Measurements from ENCODE around the gene SLC39A3.
A peak's percentile ranks its signal among the peaks of the same experiment; 100 is the strongest.

SLC39A3 gene

DNA sequence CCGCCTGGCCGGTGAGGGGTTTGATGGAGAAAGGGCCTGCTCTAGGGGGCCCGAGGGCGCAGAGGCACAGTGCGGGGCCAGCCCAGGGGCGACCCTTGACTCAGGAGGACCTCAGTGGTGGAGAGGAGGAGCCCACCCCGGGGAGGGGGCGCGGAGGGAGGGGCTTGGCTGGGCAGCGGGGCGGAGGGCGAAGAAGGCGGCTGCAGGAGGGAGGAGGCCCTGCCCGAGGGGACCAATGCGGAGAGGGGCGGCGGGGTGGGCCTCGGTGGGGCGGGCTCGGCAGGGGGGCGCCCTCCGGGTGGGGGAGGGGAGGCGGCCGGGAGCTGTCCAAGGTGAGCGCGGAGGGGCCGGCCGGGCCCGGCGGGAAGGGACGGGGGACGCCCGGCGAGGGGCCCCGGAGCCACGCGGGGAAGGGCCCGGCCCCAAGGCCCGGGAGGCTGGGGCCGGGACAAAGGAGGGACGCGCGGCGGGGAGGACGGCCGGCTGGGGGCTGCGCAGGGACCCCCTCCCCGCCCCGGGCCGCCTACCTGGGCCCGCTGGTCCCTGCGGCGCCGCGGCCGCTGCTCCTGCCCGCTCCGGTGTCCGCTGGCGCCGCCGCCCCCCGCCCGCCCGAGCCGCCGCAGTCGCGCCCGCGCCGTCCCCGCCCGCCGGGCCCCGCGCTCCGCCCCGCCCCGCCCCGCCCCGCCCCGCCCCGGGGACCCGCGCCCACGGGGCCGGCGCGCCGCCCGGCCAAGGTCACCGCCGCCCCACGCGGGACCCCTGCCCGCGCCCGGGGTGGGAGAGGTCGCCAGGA is 18.8 kb downstream of the SLC39A3 start, which contains the start of gene DIRAS1:
DIRAS1 (minus strand) TSS at position 596 of the 793 bp plus-strand sequence. CDS start 3,566 bp downstream, outside the sequence.
- H3K27ac ChIP-seq, result peak within 1 kb of the TSS; percentile 65
- TF ChIP-seq ZFX (IDR thresholded peaks at IDR 0.05; ENCODE audit: borderline replicate concordance), result no peak
- TF ChIP-seq, protein P1, sequence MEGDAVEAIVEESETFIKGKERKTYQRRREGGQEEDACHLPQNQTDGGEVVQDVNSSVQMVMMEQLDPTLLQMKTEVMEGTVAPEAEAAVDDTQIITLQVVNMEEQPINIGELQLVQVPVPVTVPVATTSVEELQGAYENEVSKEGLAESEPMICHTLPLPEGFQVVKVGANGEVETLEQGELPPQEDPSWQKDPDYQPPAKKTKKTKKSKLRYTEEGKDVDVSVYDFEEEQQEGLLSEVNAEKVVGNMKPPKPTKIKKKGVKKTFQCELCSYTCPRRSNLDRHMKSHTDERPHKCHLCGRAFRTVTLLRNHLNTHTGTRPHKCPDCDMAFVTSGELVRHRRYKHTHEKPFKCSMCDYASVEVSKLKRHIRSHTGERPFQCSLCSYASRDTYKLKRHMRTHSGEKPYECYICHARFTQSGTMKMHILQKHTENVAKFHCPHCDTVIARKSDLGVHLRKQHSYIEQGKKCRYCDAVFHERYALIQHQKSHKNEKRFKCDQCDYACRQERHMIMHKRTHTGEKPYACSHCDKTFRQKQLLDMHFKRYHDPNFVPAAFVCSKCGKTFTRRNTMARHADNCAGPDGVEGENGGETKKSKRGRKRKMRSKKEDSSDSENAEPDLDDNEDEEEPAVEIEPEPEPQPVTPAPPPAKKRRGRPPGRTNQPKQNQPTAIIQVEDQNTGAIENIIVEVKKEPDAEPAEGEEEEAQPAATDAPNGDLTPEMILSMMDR (IDR thresholded peaks at IDR 0.05), result no peak

DNA sequence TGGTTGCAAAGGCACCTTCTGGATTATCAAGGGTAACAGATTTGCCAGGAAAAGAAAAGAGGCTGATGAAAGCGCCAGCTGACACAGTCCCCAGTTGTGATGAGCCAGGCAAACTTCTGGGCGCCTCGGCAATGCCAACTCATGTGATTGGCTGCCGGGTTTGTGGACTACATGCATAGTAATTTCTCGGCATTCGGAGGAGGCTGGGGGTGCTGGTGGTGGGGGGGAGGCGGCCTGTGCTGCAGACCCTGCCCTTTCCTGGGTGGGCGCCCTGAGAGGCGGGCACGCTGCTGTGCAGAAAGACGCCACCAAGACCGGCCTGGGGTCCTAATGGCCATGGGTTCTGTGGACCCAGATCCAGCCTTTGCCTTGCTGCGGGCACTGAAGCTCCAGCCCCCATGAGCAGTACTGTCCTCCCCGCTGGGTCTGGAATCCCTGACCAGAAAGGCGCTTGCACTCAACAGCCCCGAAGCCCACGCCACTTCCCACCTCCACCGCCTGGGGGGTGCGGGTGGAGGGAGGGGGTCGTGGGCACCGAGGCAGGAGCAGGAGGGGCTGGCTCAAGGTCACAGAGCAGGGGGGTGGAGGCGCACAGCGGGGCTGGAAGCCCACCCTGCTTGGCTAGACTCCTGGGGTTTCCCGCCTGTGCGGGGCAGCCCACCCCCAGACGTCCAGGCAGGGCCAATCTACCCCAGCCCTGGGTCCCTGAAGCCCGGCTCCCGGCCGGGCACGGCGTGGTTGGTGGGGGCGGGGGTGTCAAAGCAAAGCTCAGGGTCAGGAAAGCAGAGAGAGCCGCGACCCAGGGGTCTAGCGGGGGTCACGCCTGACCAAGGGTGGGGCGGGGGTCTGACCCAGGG is 19.7 kb downstream of the SLC39A3 start:
- peak overlapping the region; percentile 65 for H3K27ac ChIP-seq
- TF ChIP-seq, protein P1 (IDR thresholded peaks at IDR 0.05), result no peak
- no peak for TF ChIP-seq ZFX (IDR thresholded peaks at IDR 0.05; ENCODE audit: borderline replicate concordance)

DNA sequence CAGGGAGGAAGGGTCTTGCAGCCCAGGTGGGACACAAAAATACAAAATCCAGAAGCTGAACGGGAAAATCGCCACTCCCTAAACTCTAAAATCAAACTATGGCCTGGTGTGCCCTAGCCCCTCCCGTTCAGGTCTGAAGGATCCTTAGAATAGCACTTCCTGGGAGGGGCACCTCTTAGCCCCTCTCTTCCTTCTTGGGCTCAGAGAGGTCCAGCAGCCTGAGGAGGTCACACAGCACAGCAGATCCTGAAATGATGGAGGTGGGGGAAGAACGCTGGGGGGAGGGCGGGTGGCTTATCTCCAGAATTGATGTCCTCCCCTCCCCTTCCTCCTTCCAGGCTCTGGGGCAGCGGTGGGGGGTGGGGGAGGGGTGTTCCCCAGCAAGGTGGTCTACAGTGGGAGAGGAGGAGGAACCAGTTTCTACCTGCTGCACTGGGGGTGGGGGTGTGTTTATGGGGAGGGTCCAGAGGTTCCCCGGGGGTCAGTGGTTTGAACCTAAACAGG is 20.5 kb downstream of the SLC39A3 start:
- no peak for TF ChIP-seq ZFX (IDR thresholded peaks at IDR 0.05; ENCODE audit: borderline replicate concordance)
- TF ChIP-seq, protein P1 (IDR thresholded peaks at IDR 0.05), result no peak
- H3K27ac ChIP-seq, result peak overlapping the region; percentile 65; the same call in 1 of the 2 replicates

DNA sequence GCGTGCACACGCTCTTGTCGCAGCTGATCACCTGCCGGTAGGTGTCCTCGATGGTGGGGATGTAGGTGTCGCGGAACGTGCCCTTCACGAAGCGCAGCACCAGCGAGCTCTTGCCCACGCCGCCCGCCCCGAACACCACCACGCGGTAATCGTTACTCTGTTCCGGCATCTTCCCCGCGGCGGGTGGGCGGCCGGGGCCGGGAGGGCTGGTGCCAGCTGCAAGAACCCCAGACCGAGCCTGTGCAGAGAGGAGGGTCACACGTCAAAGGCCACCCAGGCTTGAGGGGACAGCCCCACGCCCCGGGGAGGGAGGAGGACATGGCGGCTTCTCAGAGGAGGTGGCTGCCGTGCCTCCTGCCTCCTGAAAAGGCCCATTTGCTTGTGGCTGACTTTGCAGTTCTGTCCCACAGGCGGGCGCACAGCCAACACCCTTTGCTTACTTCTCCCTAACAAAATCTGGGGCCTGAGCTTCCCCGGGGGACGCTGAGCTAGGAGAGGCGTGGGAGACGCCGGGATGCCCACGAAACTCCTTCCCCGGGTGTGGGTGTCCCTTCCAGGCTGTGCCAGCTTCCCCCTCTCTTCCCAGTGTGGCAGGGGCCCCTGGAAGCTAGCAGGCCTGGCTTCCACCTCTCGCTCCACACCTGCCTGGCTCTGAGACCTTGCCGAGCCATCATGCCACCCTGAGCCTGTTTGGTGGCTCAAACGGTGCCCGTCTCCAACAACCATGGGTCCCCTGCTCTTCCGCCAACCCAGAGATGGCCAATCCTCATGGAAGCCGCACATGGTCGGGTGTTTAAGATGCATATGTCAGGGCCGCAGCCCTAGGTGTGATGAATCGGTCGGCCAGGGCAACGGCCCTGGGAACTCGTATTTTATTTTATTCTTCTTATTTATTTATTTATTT is 21.9 kb downstream of the SLC39A3 start:
- H3K27ac ChIP-seq, result no peak overlapping the region
- TF ChIP-seq ZFX (IDR thresholded peaks at IDR 0.05; ENCODE audit: borderline replicate concordance), result no peak
- TF ChIP-seq, protein P1 (IDR thresholded peaks at IDR 0.05), result no peak

DNA sequence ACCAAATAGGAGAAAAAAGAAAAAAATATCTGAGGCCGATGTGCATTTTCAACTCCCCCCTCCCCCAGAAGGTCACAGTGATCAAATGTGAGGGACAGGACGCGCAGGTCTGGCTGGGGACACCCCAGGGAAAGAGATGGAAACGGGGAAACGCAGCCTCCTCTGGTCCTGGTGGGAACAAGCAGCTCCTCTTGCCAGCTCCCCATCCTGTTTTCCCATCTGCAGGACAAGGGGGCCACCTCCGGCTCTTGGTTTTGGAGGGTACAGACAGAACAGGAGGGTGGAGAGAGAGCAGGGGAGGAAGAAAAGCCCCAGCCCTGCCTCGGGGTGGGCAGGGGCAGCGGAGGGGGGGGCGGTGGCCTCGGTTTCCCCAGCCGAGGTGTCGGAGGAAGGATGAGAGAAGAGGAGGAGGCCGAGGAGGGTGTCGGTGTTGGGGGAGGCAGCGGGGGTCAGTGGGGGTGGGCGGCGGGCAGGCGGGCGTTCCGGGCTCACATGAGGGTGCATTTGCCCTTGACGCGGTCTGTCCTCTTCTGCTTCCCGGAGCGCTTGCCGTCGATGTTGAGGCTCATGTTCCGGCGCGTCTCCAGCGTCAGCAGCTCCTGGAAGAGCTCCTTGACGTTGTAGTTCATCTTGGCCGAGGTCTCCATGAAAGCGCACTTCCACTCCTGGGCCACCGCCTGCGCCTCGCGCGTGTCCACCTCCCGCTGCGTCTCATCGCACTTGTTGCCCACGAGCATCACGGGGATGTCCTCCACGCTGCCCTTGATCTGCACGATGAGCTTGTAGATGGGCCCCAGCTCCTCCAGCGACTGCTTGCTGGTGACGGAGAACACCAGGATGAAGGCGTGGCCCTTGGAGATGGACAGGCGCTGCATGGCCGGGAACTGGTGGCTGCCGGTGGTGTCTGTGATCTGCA is 22.8 kb downstream of the SLC39A3 start:
- TF ChIP-seq ZFX (IDR thresholded peaks at IDR 0.05; ENCODE audit: borderline replicate concordance), result no peak
- TF ChIP-seq, protein P1 (IDR thresholded peaks at IDR 0.05), result no peak
- H3K27ac ChIP-seq, result no peak overlapping the region

DNA sequence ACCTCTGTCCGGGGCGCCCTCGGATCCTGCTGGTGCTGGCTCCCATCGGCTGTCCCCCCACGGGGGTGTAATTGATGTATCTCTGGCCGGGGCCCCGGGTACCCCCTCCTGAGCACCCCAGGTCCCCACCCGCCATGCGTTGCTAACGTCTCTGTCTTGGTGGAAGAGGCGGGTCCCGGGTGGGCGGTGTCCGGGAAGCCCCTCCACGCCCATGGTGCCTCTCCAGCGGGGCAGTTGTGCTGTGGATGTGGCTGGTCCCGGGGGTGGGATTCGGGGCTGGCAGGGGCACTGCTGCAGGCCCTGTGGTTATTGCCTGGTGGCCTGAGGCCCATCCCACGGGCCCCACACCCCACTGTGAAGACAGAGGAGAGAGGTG is 23.6 kb downstream of the SLC39A3 start:
- H3K27ac ChIP-seq, result no peak overlapping the region
- TF ChIP-seq, protein P1 (IDR thresholded peaks at IDR 0.05), result no peak
- no peak for TF ChIP-seq ZFX (IDR thresholded peaks at IDR 0.05; ENCODE audit: borderline replicate concordance)
